CD14-positive monocyte (primary cell): ENCODE measurements around the gene BCORL1. TPM values are rescaled to one million over a fixed set of nuclear protein-coding genes. Genes with fewer than 3 reads are reported as not detected.
A peak's percentile ranks its signal among the peaks of the same experiment; 100 is the strongest.

Experiments
- DNase-seq, 3 donors: peaks; one replicate each; pipeline ENCODE4 v3.0.0-alpha.2; 2011 to 2022
- H2AFZ ChIP-seq: 2 replicates; pipeline ENCODE4 v1.6.0; 2012; ENCODE audit warnings: mild to moderate bottlenecking, low read depth, low read length, inconsistent platforms; ENCODE audit not compliant: insufficient read depth, poor library complexity, severe bottlenecking
- H3K27ac ChIP-seq, 2 donors: 1 replicate in 1 of 2; 2 replicates in 1 of 2; pipeline ENCODE4 v1.5.1; 2012 to 2013; ENCODE audit warnings: low read length in 2 of 2, control low read depth in 1 of 2, inconsistent platforms in 1 of 2, low read depth in 1 of 2, mild to moderate bottlenecking in 1 of 2
- H3K27me3 ChIP-seq, 2 donors: one replicate each; pipeline versions ENCODE4 v1.6.0 to v1.6.1; 2011 to 2013; ENCODE audit warnings: low read length in 2 of 2; ENCODE audit not compliant: control insufficient read depth in 2 of 2, insufficient read depth in 2 of 2
- H3K36me3 ChIP-seq, 2 donors: replicated peaks in 1 of 2; 1 replicate in 1 of 2; 2 replicates in 1 of 2; pipeline versions ENCODE4 v1.5.1 to v1.6.1; 2012 to 2013; ENCODE audit warnings: low read length in 2 of 2, control low read depth in 1 of 2, inconsistent platforms in 1 of 2, mild to moderate bottlenecking in 1 of 2; ENCODE audit not compliant: insufficient read depth in 2 of 2, control insufficient read depth in 1 of 2
- H3K4me1 ChIP-seq, 2 donors: 1 replicate in 1 of 2; 2 replicates in 1 of 2; pipeline versions ENCODE4 v1.5.1 to v1.6.1; 2012 to 2013; ENCODE audit warnings: low read length in 2 of 2, control low read depth in 1 of 2, inconsistent platforms in 1 of 2, mild to moderate bottlenecking in 1 of 2, moderate library complexity in 1 of 2; ENCODE audit not compliant: insufficient read depth in 2 of 2, control insufficient read depth in 1 of 2
- H3K4me2 ChIP-seq: replicated peaks from 2 replicates; pipeline ENCODE3; 2012; ENCODE audit warnings: low read length, moderate library complexity, mild to moderate bottlenecking; ENCODE audit not compliant: poor library complexity, severe bottlenecking; ENCODE audit errors: extremely low read depth
- H3K4me3 ChIP-seq, 3 experiments: fragments of 200-600 bp in 1 of 3; sonication (generic) in 1 of 3; replicated peaks in 1 of 3; 1 replicate in 2 of 3; 2 replicates in 1 of 3; pipeline ENCODE4 v1.5.1; 2011 to 2013; ENCODE audit warnings: low read length in 3 of 3, mild to moderate bottlenecking in 3 of 3, control low read depth in 2 of 3, low read depth in 2 of 3, inconsistent platforms in 1 of 3, moderate library complexity in 1 of 3
- H3K79me2 ChIP-seq: 2 replicates; pipeline ENCODE4 v1.6.0; 2012; ENCODE audit warnings: mild to moderate bottlenecking, control low read depth, inconsistent platforms, low read length, moderate library complexity; ENCODE audit not compliant: insufficient read depth
- H3K9ac ChIP-seq: 2 replicates; pipeline ENCODE4 v1.6.0; 2017; ENCODE audit warnings: low read length, mild to moderate bottlenecking; ENCODE audit not compliant: insufficient read depth, poor library complexity, severe bottlenecking
- H3K9me3 ChIP-seq, 2 donors: replicated peaks in 1 of 2; 1 replicate in 1 of 2; 2 replicates in 1 of 2; pipeline versions ENCODE4 v1.5.1 to v1.6.1; 2012 to 2013; ENCODE audit warnings: low read length in 2 of 2, control low read depth in 1 of 2; ENCODE audit not compliant: control insufficient read depth in 1 of 2, insufficient read depth in 1 of 2
- H4K20me1 ChIP-seq: 2 replicates; pipeline ENCODE4 v1.6.0; 2012; ENCODE audit warnings: mild to moderate bottlenecking, low read length, control low read depth, moderate library complexity; ENCODE audit not compliant: insufficient read depth
- H3K27ac Mint-ChIP-seq, 7 donors: one replicate each; pipeline ENCODE4 v1.8.0; 2020; ENCODE audit warnings: mild to moderate bottlenecking in 7 of 7, mixed read lengths in 7 of 7, moderate library complexity in 6 of 7, inconsistent platforms in 2 of 7
- H3K27me3 Mint-ChIP-seq, 3 donors: one replicate each; pipeline ENCODE4 v1.8.0; 2021 to 2022; ENCODE audit warnings: low read depth in 3 of 3, mild to moderate bottlenecking in 3 of 3, mixed read lengths in 3 of 3, moderate library complexity in 3 of 3, inconsistent platforms in 1 of 3
- H3K36me3 Mint-ChIP-seq, 2 donors: one replicate each; pipeline ENCODE4 v1.8.0; 2020; ENCODE audit warnings: mixed read lengths in 2 of 2, inconsistent platforms in 1 of 2, mild to moderate bottlenecking in 1 of 2
- H3K4me1 Mint-ChIP-seq: one replicate; pipeline ENCODE4 v1.8.0; 2020; ENCODE audit warnings: mild to moderate bottlenecking, mixed read lengths
- H3K4me3 Mint-ChIP-seq, 2 donors: one replicate each; pipeline ENCODE4 v1.8.0; 2020; ENCODE audit warnings: mild to moderate bottlenecking in 2 of 2, mixed read lengths in 2 of 2, moderate library complexity in 1 of 2
- H3K9me3 Mint-ChIP-seq, 7 donors: one replicate each; pipeline ENCODE4 v1.8.0; 2020 to 2022; ENCODE audit warnings: mixed read lengths in 7 of 7, mild to moderate bottlenecking in 6 of 7, moderate library complexity in 6 of 7, inconsistent platforms in 2 of 7
- WGBS: methylation state at CpG from one replicate; pipeline ENCODE4 v1.1.5; 2013; ENCODE audit warnings: missing lambda C conversion rate; ENCODE audit not compliant: insufficient coverage; 5-methylcytosine and 5-hydroxymethylcytosine counted together
- intact Hi-C, 2 donors: fragments of 100-400 bp; cut with micrococcal nuclease; formaldehyde crosslinking; loops; one replicate each; pipeline versions ENCODE4 v1.15.0 to v1.15.1; 2023
- polyA plus RNA-seq, 3 donors: library from polyadenylated mRNA; depleted of rRNA in 1 of 3; unstranded in 2 of 3; stranded (reverse) in 1 of 3; fragments of 300-500 nt in 2 of 3; fragments of >200 nt in 1 of 3; fragmentation: Illumina TruSeq in 2 of 3; gene quantifications; 1 replicate in 2 of 3; 2 replicates in 1 of 3; pipeline ENCODE4 v1.2.3, GENCODE V29; 2012 to 2021
- TF ChIP-seq, protein P1 (sequence below): fragments of 200-600 bp; IDR thresholded peaks from one replicate; pipeline ENCODE4 v1.8.0; 2022; ENCODE audit warnings: antibody characterized with exemption, mild to moderate bottlenecking

Gene BCORL1
- polyA plus RNA-seq, 3 donors: 0.69 to 2.4 (median 0.72) TPM

GRCh38 chrX:130034178-130034577 is 51.7 kb downstream of the BCORL1 start:
- no peaks in the 10 kb centered on the region for H4K20me1 ChIP-seq
- peaks cover 51 to 87% of the 10 kb centered on the region in 2 donors for H3K36me3 Mint-ChIP-seq
- no peak overlapping the region for H3K4me3 ChIP-seq
- no peak overlapping the region for H3K9ac ChIP-seq
- no CpG with 5 or more reads among the region's 7 CpGs for WGBS
- H3K27me3 ChIP-seq: no peaks in the 10 kb centered on the region
- no peaks in the 10 kb centered on the region for H3K4me1 ChIP-seq
- no peaks in the 10 kb centered on the region for H3K4me1 Mint-ChIP-seq
- peaks cover 0 to 2% (median 0%) of the 10 kb centered on the region in 7 donors for H3K9me3 Mint-ChIP-seq
- H3K79me2 ChIP-seq: no peaks in the 10 kb centered on the region
- H3K27ac Mint-ChIP-seq: no peak overlapping the region
- H3K4me3 Mint-ChIP-seq: no peak overlapping the region
- no peak overlapping the region for H3K4me2 ChIP-seq
- no peaks in the 10 kb centered on the region for H3K9me3 ChIP-seq
- no peak overlapping the region for H2AFZ ChIP-seq
- intact Hi-C loops: no loop called here
- H3K27ac ChIP-seq: no peak overlapping the region
- TF ChIP-seq, protein P1, sequence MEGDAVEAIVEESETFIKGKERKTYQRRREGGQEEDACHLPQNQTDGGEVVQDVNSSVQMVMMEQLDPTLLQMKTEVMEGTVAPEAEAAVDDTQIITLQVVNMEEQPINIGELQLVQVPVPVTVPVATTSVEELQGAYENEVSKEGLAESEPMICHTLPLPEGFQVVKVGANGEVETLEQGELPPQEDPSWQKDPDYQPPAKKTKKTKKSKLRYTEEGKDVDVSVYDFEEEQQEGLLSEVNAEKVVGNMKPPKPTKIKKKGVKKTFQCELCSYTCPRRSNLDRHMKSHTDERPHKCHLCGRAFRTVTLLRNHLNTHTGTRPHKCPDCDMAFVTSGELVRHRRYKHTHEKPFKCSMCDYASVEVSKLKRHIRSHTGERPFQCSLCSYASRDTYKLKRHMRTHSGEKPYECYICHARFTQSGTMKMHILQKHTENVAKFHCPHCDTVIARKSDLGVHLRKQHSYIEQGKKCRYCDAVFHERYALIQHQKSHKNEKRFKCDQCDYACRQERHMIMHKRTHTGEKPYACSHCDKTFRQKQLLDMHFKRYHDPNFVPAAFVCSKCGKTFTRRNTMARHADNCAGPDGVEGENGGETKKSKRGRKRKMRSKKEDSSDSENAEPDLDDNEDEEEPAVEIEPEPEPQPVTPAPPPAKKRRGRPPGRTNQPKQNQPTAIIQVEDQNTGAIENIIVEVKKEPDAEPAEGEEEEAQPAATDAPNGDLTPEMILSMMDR: no peak
- peaks cover 59 to 80% of the 10 kb centered on the region in 2 donors for H3K36me3 ChIP-seq
- no peak for DNase-seq
- peaks cover 0 to 9% (median 0%) of the 10 kb centered on the region in 3 donors for H3K27me3 Mint-ChIP-seq

GRCh38 chrX:130039847-130040246 is 57.4 kb downstream of the BCORL1 start:
- peaks cover 0 to 6% (median 0%) of the 10 kb centered on the region in 3 donors for H3K27me3 Mint-ChIP-seq
- H3K4me1 Mint-ChIP-seq: no peaks in the 10 kb centered on the region
- Histone ChIP-seq H3K9ac (no peak overlapping the region), H3K27me3 (no peaks in the 10 kb centered on the region), H4K20me1 (no peaks in the 10 kb centered on the region), H3K27ac (no peak overlapping the region), H3K36me3 (peaks cover 43 to 79% of the 10 kb centered on the region in 2 donors), H3K4me1 (no peaks in the 10 kb centered on the region), H2AFZ (no peak overlapping the region), H3K79me2 (no peaks in the 10 kb centered on the region), H3K4me3 (no peak overlapping the region), H3K4me2 (no peak overlapping the region), H3K9me3 (no peaks in the 10 kb centered on the region)
- H3K27ac Mint-ChIP-seq: peak overlapping the region in 2 of 7 donors; percentile 57 to 75
- intact Hi-C loops: no loop called here
- peaks cover 37 to 76% of the 10 kb centered on the region in 2 donors for H3K36me3 Mint-ChIP-seq
- no CpG with 5 or more reads among the region's 2 CpGs for WGBS
- TF ChIP-seq, protein P1: no peak
- peaks cover 0 to 2% (median 0%) of the 10 kb centered on the region in 7 donors for H3K9me3 Mint-ChIP-seq
- no peak overlapping the region for H3K4me3 Mint-ChIP-seq
- DNase-seq: no peak
